GM10847 (cell line): ENCODE results near the gene KHDRBS1.

Source experiments
- POLR2A ChIP-seq: IDR thresholded peaks from 2 replicates; pipeline ENCODE4 v1.6.1; 2011; ENCODE audit not compliant: insufficient read length; ENCODE audit errors: extremely low read depth

KHDRBS1 gene, protein sequence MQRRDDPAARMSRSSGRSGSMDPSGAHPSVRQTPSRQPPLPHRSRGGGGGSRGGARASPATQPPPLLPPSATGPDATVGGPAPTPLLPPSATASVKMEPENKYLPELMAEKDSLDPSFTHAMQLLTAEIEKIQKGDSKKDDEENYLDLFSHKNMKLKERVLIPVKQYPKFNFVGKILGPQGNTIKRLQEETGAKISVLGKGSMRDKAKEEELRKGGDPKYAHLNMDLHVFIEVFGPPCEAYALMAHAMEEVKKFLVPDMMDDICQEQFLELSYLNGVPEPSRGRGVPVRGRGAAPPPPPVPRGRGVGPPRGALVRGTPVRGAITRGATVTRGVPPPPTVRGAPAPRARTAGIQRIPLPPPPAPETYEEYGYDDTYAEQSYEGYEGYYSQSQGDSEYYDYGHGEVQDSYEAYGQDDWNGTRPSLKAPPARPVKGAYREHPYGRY

DNA sequence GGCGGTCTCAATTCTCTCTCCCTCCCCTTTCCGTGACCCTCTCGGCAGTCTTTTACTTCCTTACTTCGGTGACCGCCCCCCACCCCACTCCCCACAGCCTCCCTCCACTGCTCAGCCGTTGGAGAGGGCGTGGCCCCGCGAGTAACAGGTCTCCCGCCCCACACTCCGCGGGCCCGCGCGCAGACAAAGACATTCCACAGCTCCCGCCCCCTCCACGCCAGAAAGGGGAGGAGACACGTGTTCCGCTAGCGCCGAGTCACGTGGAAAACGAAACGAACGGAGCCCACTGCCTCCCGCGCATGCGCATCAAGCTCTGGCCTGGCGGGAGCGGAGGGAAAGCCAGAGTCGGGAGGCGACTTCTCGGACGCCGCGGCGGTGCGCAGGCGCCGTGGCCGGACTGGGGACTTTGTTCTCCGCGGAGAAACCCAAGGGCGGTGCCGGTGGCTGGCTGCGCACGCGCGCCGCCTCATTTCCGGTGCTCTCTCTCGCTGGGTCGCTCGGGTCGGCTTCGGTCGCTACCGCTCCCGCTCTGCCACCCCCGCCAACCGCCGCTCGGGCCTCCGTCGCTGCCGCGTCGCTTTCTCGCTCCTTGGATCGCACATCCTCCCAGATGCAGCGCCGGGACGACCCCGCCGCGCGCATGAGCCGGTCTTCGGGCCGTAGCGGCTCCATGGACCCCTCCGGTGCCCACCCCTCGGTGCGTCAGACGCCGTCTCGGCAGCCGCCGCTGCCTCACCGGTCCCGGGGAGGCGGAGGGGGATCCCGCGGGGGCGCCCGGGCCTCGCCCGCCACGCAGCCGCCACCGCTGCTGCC, at the start of gene KHDRBS1:
Gene KHDRBS1 (plus strand): TSS at position 483 of the 813 bp plus-strand sequence. CDS start 128 bp downstream, at position 611.
- peak; percentile 84 for TF ChIP-seq POLR2A

DNA sequence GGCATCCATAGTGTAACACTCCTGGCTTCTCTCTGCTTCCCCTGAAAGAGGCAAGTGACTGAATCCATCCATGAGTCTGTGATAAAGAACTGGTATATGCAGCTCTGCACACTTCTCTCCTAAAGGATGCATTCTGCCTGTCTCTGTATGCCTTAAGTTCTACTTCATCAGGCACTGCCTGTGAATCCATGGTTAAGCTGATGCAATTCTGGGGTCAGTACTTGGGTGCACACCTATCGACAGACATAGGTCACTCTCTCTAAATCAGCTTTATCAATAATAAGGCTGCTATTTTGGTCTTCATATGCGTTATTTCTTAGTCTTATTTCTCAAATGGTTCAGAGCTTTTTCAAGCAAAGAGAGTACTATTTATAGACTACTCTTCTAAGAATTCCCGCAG, 42.8 kb upstream of the KHDRBS1 start:
- TF ChIP-seq POLR2A = no peak

DNA sequence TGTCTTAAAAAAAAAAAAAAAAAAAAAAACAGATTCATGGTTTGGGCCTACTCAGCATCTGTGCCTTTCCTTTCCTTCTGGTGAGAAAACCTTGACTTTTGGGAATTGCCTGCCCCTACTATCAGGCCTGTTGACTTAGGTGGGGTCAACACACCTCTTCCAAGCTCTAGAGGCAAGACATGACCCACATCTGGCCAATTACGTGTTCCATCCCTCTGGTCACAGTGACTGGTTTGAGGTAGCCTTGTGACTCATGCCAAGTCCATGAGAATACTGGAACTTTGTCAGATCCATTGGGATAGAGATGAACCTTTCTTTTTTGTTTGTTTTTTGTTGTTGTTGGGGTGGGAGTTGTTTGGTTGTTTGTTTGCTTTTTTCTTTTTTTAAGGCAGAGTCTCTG, 37.3 kb upstream of the KHDRBS1 start:
- TF ChIP-seq POLR2A = no peak

DNA sequence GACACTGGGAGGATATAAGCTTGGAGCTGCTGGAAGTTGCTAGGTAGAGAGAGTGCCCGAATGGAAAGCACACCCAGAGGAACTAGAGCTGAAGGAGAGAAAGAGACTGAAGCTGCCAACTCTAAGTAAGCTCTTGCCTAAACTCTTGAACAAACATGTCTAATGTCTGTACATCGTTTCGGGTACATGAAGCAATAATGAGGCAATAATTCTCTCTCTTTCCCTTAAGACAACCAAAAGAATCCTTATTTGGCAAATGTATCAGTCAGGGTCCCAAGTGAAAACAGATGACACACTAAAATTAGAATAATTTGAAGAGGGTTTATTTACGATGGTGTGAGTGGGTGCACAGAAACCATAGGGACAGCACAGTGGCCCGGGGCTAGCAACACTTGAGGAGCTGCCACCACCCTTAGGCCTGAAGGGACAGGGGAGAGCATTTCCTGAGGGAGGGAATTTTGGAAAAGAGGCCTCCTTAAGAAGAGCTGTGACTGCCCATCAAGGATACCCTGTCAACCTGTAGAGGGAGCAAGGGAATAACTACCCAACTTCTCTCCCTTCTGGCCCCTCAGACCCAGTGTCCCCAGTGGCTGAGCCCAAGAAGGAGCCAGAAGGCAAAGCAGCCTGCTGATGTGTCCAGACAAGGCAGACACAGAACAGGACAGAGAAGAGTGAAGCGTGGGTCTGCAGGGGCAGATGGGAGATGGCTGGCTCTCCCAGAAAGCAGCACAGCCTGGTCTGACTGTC, 36.1 kb upstream of the KHDRBS1 start:
- TF ChIP-seq POLR2A = no peak

DNA sequence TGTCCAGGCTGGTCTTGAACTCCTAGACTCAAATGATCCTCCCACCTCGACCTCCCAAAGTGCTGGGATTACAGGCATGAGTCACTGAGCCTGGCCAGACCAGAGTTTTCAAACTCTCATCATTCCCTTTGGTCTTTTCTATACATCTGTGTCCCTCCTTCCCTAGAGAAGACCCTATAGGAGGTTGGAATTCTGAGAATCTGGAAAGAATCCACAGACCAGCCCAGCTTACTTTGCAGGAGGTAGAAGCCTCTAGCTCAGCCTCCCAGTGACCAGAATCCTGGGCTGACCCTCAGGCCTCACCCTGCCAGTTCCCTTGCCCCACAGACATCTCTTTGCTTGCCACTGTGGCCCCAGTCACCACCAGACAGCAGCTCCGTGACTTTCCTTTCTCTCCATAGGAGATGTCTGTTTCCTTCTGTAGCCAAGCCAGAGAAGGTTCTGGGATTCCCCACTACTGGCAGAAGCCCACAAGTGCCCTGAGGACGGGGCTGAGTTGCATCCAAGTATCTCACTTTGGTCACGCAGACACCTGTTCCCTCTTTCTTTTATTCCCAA, 34.7 kb upstream of the KHDRBS1 start:
- no peak for TF ChIP-seq POLR2A

DNA sequence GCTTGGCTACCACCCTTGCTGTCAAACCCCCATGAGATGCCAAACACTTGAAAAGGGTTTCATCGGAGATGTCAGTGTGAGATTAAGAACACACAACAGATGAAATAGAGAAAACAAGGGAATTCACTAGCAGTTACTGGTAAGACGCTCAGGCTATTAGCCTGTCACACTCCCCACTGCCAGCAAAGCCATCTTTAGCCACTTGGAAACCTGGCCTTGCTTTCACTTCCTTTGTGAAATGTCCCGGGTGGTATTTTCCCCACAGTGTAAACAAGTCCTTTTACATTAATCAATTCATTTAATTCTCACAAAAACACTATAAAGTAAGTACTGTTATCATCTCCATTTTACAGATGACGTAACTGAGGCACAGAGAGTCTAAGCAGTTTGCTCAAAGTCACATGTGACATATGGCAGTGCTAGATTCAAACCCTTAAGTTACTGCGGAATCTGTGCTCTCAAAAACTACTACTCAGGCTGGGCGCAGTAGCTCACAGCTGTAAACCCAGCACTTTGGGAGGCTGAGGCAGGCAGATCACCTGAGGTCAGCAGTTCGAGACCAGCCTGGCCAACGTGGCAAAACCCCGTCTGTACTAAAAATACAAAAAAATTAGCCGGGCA, 32.7 kb upstream of the KHDRBS1 start:
- TF ChIP-seq POLR2A = no peak

DNA sequence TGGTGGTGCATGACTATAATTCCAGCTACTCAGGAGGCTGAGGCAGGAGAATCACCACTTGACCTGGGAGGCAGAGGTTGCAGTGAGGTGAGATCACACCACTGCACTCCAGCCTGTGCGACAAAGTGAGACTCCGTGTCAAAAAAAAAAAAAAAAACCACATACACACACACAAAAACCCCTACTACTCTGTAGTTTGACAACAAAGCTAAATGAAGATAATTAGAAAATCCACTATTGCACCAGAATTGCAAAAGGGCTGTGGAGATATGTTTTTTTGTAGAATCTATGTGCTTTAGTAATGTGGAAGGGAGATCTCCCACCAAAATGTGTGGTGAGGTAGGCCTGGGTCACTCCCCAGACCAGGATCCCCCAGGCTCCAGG, 32.2 kb upstream of the KHDRBS1 start:
- no peak for TF ChIP-seq POLR2A

DNA sequence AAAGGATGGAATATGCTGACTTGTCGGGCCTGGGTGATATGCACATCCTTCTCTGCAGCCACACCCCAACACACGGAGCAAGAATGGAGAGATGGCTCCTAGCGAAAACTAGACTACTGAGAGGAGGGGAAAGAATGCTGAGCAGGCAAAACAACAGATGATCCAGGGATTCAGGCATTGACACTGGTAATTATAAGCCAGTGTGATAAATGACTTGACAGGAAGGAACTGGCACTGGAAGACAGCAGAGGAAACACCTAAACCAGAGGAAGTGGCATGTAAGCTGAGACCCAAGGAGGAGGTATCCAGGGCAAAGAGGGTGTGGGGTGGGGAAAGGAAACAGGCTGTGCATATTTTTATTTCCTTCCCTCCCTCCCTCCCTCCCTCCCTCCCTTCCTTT, 31.7 kb upstream of the KHDRBS1 start:
- TF ChIP-seq POLR2A = no peak

DNA sequence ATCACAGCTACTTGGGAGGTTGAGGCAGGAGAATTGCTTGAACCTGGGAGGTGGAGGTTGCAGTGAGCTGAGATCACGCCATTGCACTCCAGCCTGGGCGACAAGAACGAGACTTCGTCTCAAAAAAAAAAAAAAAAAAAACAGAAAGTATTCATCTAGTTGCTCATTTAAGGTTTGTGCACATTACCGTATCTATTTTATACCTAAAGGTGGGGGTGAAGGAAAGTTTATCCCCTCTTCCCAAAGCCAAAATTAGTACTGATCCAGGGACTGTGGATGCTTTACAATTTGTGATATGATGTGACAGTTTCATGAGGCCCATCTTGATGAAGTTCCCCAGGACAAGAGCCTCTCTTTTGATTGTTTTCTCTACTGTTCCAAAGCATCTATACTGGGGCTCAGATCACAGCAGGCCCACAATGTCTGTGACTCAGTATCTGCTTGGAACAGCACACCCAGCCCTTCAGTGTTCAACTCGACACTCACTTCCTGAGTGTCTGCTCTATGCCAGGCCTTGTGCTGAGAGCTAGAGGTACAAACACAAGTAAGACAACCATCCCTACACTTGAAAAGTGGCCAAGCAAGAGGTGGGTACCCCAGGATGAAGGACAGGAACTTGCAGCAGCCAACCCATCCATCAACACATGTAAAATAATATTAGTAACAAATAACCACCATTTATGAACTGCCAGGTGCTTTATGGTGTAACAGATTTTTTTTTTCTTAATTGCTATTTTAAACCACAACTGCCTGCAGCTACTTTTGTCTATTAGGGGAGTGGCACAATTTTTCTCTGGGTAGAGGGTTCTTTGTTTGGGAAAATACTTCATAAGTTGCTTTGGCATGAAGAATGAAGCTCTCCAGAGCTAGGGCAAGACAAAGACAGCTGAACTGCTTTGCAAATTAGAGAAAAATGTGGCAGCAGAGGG, 29.0 kb upstream of the KHDRBS1 start:
- TF ChIP-seq POLR2A = no peak

DNA sequence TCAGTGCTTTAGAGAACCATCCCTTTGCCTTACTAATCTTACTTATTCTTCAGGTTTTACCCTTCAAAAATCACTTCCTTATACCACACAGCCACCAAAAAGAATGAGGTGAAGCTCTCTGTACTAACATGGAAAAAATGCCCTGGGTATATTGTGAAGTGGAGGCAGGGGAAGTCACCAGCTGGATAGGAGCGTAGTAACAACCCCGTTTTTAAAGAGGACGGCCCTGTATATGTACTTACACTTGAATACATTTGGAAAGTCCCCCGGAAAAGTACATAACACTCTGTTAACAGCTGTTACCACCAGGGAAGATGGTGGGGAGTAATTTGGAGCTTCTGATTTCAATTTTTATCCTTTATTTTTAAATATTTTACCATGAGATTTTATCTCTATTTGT, 28.2 kb upstream of the KHDRBS1 start:
- no peak for TF ChIP-seq POLR2A

DNA sequence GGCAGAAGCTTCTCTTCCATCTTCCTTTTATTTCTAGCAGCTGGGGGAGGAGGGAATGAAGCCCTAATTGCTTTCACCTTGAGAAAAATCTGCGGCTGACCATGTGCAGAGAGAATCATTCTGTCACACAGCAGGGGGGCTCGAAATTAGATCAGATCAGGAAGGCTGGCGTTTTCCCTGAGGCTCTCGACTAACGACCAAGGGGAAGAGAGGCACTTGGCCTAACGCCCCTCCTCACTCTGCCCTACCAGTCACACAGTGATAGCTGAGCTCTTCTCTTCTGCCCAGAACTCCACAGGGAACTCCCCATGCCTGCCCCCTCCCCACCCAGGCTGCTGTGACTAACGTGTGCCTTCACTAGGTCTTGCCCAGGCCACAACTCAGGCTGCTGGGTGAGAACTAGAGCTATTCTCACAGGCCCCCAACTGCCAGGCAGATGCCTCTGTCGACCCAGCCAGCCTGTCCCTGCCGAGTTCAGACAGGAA, 26.5 kb upstream of the KHDRBS1 start:
- no peak for TF ChIP-seq POLR2A

DNA sequence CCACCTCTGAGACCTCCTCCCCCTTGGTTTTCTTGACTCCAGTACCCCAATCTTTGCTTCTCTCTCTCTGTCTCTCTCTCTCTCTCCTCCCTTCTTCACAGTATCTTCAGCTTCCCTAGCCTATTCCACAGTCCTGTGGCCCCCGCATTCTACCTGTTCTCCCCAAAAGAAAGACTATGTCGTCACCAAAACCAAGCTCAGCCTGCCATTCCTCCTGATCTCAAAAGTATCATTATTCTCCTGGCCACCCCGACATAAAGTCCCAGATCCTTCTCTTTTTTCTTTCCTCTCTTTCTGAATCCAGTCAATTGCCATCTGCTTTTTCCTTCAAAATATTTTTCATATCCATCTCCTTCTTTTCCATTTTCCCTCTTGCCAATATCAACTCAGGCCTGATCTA, 23.7 kb upstream of the KHDRBS1 start:
- TF ChIP-seq POLR2A = no peak

DNA sequence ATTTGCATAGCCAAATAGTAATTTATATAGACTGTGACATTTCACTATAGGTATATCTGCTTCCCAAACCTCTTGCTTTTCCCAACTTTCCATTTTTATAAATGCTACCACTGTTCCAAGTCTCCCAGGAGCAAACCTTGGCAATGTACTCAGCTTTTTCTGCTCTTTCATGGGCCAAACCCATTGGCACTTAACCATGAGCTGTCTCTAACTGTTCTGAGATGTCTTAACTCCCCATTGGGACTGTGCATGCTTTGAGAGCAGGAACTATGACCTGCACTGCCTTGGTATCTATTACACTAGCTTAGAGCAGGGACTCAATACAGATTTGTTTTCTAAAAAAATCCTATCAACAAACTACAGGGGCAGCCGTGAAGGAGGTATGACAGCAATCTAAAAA, 22.5 kb upstream of the KHDRBS1 start:
- TF ChIP-seq POLR2A = no peak

DNA sequence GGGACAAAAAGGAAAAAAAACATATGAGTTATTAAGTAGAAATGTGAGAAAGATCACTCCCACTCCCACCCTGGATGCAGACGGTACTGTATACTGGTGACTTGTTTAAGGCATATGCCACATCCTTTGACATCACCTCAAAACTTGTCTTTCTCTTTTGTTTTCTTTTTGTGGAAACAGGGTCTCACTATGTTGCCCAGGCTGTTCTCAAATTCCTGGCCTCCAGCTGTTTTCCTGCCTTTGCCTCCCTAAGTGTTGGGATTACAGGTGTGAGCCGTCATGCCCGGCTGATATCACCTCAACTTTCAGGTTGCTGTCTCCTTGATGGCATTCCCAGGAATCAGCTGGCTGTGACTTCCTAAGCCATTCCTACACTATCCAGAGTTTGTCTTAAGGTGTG, 18.4 kb upstream of the KHDRBS1 start:
- TF ChIP-seq POLR2A = no peak

DNA sequence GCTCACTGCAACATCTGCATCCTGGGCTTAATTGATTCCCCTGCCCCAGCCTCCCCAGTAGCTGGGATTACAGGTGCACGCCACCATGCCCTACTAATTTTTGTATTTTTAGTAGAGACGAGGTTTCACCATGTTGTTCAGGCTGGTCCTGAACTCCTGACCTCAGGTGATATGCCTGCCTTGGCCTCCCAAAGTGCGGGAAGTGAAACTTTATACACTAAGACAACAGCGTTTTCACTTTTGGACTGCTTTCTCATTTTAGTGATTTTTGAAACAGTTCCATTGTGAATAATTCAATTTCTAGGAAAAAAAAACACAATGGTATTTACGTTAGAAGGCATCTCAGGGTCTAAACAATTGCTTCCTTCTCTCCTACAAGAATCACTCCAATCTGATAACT, 11.8 kb upstream of the KHDRBS1 start:
- no peak for TF ChIP-seq POLR2A
